SKM-1 (cell line): ENCODE measurements around the gene ZNF112.
A peak's percentile ranks its signal among the peaks of the same experiment; 100 is the strongest.
"Not testable (repeated sequence)": the region's sequence is repeated elsewhere in the genome, so short reads cannot be mapped to it uniquely, and the experiment has no call there.

Source experiments
- DNase-seq: peaks from one replicate; lab custom pipeline; 2025; ENCODE audit not compliant: unreplicated experiment; lab: John Stamatoyannopoulos, UW

Gene ZNF112

GRCh38 chr19:44356383-44357111, at the start of gene ZNF112:
Gene ZNF112 (minus strand): TSS chr19:44356680. CDS start chr19:44340539, 16,141 bp downstream.
- no peak for DNase-seq

GRCh38 chr19:44401139-44402115, 44.9 kb upstream of the ZNF112 start, which contains the start of gene ZNF285:
Gene ZNF285 (minus strand): TSS chr19:44401608. CDS start chr19:44397213, 4,395 bp downstream.
- DNase-seq = no peak

- DNase-seq = not testable (repeated sequence)
Measured at GRCh38 chr19:44389268-44389667, 32.8 kb upstream of the ZNF112 start.

- no peak for DNase-seq
Measured at GRCh38 chr19:44374789-44375188, 18.3 kb upstream of the ZNF112 start.

- DNase-seq = no peak
Measured at GRCh38 chr19:44371815-44372480, 15.5 kb upstream of the ZNF112 start.

- no peak for DNase-seq
Measured at GRCh38 chr19:44367024-44367423, 10.5 kb upstream of the ZNF112 start.

- no peak for DNase-seq
Measured at GRCh38 chr19:44346556-44346955, 9.9 kb downstream of the ZNF112 start.

- DNase-seq = no peak
Measured at GRCh38 chr19:44345959-44346358, 10.5 kb downstream of the ZNF112 start.

GRCh38 chr19:44344255-44344654, 12.2 kb downstream of the ZNF112 start:
- no peak for DNase-seq

GRCh38 chr19:44341794-44342193, 14.7 kb downstream of the ZNF112 start:
- no peak for DNase-seq

- DNase-seq = not testable (repeated sequence)
Measured at GRCh38 chr19:44334639-44335038, 21.8 kb downstream of the ZNF112 start.

- DNase-seq = no peak
Measured at GRCh38 chr19:44332145-44332544, 24.3 kb downstream of the ZNF112 start.

- no peak for DNase-seq
Measured at GRCh38 chr19:44315883-44316282, 40.6 kb downstream of the ZNF112 start.

GRCh38 chr19:44313231-44313630, 43.2 kb downstream of the ZNF112 start:
- no peak for DNase-seq

GRCh38 chr19:44308011-44308410, 48.5 kb downstream of the ZNF112 start:
- DNase-seq = no peak

- no peak for DNase-seq
Measured at GRCh38 chr19:44306283-44306682, 50.2 kb downstream of the ZNF112 start.

- DNase-seq = no peak
Measured at GRCh38 chr19:44305457-44305856, 51.0 kb downstream of the ZNF112 start.

- peak; percentile 19 for DNase-seq
Measured at GRCh38 chr19:44304659-44305193, 51.8 kb downstream of the ZNF112 start, which contains the start of gene ZNF235. Gene ZNF235 (minus strand): TSS chr19:44305025. CDS start chr19:44303404, 1,621 bp downstream.

GRCh38 chr19:44303976-44304568, 52.4 kb downstream of the ZNF112 start:
- DNase-seq = no peak

- DNase-seq = no peak
Measured at GRCh38 chr19:44303320-44303719, 53.2 kb downstream of the ZNF112 start.
